ENCODE results near the gene SPPL3. TPM values are rescaled to one million over a fixed set of nuclear protein-coding genes. Genes with fewer than 3 reads are reported as not detected.

The SPPL3 gene
- total RNA-seq, 4 donors from 2014 or later, result 25.5 to 30.4 (median 29.0) TPM

DNA sequence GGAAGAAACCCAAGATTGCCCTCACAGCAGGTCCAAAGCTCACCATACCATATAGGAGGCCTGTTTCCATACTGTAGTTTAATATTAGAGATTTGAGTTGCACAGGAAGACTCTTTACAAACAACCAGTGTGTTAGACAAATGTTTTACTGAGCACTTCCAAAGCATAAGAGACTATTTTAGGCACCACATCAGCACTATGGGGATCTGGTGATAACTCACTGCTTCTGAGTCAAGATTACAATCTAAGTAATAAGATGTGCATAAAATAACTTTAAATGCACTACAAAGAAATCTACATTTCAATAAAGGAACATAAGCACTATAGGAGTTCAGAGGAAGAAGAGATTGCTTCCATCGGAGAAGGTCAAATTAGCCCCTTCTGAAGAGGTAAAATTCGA lies 71.4 kb downstream of the SPPL3 start:
- peaks cover 0 to 79% (median 37%) of the 10 kb centered on the region in 4 donors for H3K4me1 ChIP-seq
- H3K27me3 ChIP-seq, result no peaks in the 10 kb centered on the region
- H3K36me3 ChIP-seq, result no peaks in the 10 kb centered on the region
- no peak for DNase-seq (ENCODE audit: low spot score in 2 of 2)
- no peak overlapping the region for H3K4me3 ChIP-seq
- no peak overlapping the region for H3K27ac ChIP-seq
- 94% methylated on average over 2 of the region's 2 CpGs for WGBS, 2 donors
- no peaks in the 10 kb centered on the region for H3K9me3 ChIP-seq
- TF ChIP-seq, protein P1, sequence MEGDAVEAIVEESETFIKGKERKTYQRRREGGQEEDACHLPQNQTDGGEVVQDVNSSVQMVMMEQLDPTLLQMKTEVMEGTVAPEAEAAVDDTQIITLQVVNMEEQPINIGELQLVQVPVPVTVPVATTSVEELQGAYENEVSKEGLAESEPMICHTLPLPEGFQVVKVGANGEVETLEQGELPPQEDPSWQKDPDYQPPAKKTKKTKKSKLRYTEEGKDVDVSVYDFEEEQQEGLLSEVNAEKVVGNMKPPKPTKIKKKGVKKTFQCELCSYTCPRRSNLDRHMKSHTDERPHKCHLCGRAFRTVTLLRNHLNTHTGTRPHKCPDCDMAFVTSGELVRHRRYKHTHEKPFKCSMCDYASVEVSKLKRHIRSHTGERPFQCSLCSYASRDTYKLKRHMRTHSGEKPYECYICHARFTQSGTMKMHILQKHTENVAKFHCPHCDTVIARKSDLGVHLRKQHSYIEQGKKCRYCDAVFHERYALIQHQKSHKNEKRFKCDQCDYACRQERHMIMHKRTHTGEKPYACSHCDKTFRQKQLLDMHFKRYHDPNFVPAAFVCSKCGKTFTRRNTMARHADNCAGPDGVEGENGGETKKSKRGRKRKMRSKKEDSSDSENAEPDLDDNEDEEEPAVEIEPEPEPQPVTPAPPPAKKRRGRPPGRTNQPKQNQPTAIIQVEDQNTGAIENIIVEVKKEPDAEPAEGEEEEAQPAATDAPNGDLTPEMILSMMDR (IDR thresholded peaks at IDR 0.05), result no peak
- TF ChIP-seq POLR2A (IDR thresholded peaks at IDR 0.05), result no peak
- TF ChIP-seq EP300 (IDR thresholded peaks at IDR 0.05), result no peak

DNA sequence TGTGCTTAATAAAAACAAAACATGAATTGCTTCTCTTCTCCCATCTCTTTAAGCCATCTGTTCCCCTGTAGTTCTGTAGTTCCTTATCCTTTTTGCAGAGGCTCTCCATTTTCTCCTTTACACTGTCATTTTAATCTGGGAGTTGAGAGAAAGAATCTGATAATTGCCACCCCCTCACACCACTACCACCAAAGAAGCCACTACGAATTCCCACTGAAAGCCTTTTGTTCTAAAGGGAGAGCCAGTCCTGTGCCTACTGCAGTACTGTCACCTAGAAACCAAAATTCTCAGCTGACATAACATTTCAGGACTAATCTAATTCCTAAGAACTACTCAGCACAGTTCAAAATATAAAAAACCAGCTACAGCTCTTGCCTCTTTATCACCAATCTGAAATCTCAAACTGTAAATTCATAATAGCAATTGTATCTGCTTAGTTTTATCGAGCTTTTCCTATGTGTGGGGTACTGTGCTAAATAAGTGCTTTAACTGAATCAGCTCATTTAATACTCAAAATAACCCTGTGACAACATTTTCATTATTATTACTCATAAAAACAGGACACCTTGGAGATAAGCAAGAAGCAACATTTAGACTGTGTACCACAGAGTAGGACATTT lies 72.4 kb downstream of the SPPL3 start:
- 49 to 51% methylated on average over 2 of the region's 2 CpGs for WGBS, 2 donors
- no peak for TF ChIP-seq POLR2A (IDR thresholded peaks at IDR 0.05)
- no peak for TF ChIP-seq EP300 (IDR thresholded peaks at IDR 0.05)
- TF ChIP-seq, protein P1 (IDR thresholded peaks at IDR 0.05), result no peak
- Histone ChIP-seq H3K4me3 (no peak overlapping the region), H3K36me3 (no peaks in the 10 kb centered on the region), H3K9me3 (no peaks in the 10 kb centered on the region), H3K27me3 (no peaks in the 10 kb centered on the region), H3K27ac (no peak overlapping the region), H3K4me1 (peaks cover 0 to 88% (median 38%) of the 10 kb centered on the region in 4 donors)
- no peak for DNase-seq (ENCODE audit: low spot score in 2 of 2)

DNA sequence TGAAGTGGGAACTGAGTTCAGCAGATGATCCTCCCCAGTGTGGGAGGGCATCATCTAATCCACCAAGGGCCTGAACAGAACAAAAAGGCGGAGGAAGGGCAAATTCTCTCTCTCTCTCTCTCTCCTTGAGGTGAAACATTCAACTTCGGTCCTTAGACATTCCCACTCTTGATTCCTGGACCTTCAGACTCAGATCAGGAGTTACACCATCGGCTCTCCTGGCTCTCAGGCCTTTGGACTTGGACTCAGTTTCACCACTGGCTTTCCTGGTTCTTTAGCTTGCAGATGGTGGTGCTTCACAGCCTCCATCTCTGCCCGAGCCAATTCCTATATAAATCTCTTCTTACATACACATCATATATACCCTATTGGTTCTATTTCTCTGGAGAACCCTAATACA lies 73.2 kb downstream of the SPPL3 start:
- 83 to 86% methylated on average over 4 of the region's 4 CpGs for WGBS, 2 donors
- no peak for DNase-seq (ENCODE audit: low spot score in 2 of 2)
- Histone ChIP-seq H3K4me1 (peaks cover 0 to 80% (median 38%) of the 10 kb centered on the region in 4 donors), H3K9me3 (no peaks in the 10 kb centered on the region), H3K4me3 (no peak overlapping the region), H3K36me3 (no peaks in the 10 kb centered on the region), H3K27me3 (no peaks in the 10 kb centered on the region), H3K27ac (no peak overlapping the region)
- no peak for TF ChIP-seq EP300 (IDR thresholded peaks at IDR 0.05)
- no peak for TF ChIP-seq POLR2A (IDR thresholded peaks at IDR 0.05)
- TF ChIP-seq, protein P1 (IDR thresholded peaks at IDR 0.05), result no peak

DNA sequence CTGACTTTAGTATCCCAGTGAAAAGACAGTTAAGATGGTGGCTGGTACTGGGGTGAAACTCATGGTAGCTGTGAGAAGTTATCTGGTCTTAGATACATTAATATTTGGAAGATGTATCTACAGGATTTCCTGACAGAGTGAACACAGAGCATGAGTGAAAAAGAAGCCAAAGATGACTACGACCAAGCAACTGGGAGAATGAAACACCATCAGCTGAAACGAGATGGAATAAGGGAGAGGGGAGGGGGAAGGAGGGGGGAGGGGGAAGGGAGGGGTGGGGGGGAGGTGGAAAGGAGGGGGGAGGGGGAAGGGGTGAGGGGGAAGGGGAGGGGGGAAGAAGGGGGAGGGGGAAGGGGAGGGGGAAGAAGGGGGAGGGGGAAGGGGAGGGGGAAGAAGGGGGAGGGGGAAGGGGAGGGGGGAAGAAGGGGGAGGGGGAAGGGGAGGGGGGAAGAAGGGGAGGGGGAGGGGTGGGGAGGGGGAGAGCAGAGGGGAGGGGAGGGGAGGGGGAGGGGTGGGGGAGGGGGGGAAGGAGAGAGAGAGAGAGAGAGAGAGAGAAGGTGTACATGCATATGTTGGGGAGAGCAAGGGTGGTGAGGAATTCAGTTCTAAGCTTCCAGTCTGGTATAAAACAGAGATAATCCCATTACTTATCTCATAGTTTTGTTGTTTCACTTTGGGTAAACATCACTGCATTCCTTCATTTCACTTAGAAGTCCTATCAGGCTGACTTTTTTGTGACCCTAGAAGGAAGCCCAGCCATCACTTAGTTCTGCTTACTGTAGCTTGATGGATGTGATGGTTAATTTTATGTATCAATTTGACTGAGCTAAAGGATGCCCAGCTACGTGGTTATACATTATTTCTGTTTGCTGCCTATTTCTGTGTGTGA lies 73.9 kb downstream of the SPPL3 start:
- Histone ChIP-seq H3K4me1 (peaks cover 0 to 73% (median 32%) of the 10 kb centered on the region in 4 donors), H3K27me3 (no peaks in the 10 kb centered on the region), H3K4me3 (no peak overlapping the region), H3K27ac (no peak overlapping the region), H3K9me3 (no peaks in the 10 kb centered on the region), H3K36me3 (no peaks in the 10 kb centered on the region)
- no peak for DNase-seq (ENCODE audit: low spot score in 2 of 2)
- WGBS, 2 donors, result 35 to 61% methylated on average over 2 to 3 of the region's 3 CpGs
- TF ChIP-seq, protein P1 (IDR thresholded peaks at IDR 0.05), result no peak

DNA sequence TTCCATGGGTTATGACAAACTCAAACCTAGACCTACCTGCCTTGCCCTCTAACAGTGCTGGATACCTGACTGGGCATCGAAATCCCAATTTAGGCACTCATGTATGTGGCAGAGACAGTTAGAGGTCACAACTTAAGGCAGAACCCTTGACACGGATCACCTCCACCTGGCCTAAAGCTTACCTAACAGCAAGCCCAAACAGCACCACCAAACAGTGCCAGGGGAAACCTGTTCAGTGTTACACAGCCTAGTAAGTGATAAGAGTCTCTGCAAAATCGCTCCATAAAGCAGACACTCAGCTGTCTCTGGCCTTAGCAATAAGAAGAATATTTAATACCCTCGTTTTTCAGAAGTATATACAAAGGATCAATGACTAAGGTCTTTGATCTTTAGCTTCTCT lies 77.8 kb downstream of the SPPL3 start:
- Histone ChIP-seq H3K27me3 (no peaks in the 10 kb centered on the region), H3K4me1 (peaks cover 0 to 59% (median 24%) of the 10 kb centered on the region in 4 donors), H3K9me3 (no peaks in the 10 kb centered on the region), H3K36me3 (no peaks in the 10 kb centered on the region), H3K27ac (no peak overlapping the region), H3K4me3 (no peak overlapping the region)
- 82 to 85% methylated on average over 4 of the region's 4 CpGs for WGBS, 2 donors
- DNase-seq (ENCODE audit: low spot score in 2 of 2), result no peak
- TF ChIP-seq, protein P1 (IDR thresholded peaks at IDR 0.05), result no peak
- no peak for TF ChIP-seq EP300 (IDR thresholded peaks at IDR 0.05)

Data from tibial nerve (tissue), 4 donors.